Measurements from ENCODE around the gene DDX39B. TPM values are rescaled to one million over a fixed set of nuclear protein-coding genes. Genes with fewer than 3 reads are reported as not detected.

DDX39B gene
- total and polyA plus RNA-seq, 9 of the 15 experiments (the other 6 are each of a cell fraction or from before 2014, with no cell fraction given): 479 to 869 (median 592) TPM

- Histone ChIP-seq H3K4me2 (ENCODE audit: insufficient read depth, low read length) (no peak overlapping the region), H2AFZ (ENCODE audit: low read depth, low read length) (no peak overlapping the region), H3K4me1 (replicated peaks in 1 of 2; ENCODE audit: control insufficient read depth in 2 of 2, insufficient read depth in 2 of 2, low read length in 2 of 2) (peaks cover 20 to 24% of the 10 kb centered on the region in 2 experiments; a peak in 4 of 5 replicates), H3K9me3 (replicated peaks; ENCODE audit: control insufficient read depth, insufficient read depth, low read depth, low read length) (no peaks in the 10 kb centered on the region), H3K27me3 (ENCODE audit: control insufficient read depth in 2 of 2, insufficient read depth in 2 of 2, low read length in 2 of 2) (no peaks in the 10 kb centered on the region), H3K4me3 (no peak overlapping the region), H3K27ac (ENCODE audit: extremely low read depth, low read depth, low read length) (no peak overlapping the region), H3K36me3 (ENCODE audit: control insufficient read depth, insufficient read depth, low read length) (no peaks in the 10 kb centered on the region), H3K9ac (ENCODE audit: insufficient read depth in 1 of 2, low read depth in 2 of 2, low read length in 2 of 2) (no peak overlapping the region), H3K79me2 (ENCODE audit: control insufficient read depth, insufficient read depth, low read length) (peaks cover under 1% of the 10 kb centered on the region; the same call in 1 of the 3 replicates), H3K9me1 (ENCODE audit: control insufficient read depth, insufficient read depth, low read length) (no peaks in the 10 kb centered on the region), H4K20me1 (replicated peaks; ENCODE audit: control insufficient read depth, insufficient read depth, low read length) (no peaks in the 10 kb centered on the region)
- ChIA-PET POLR2A (interaction anchor here (0.8 to 1.3 kb wide), 3 partner anchors 9 to 70 kb away, joined by 3 to 4 read pairs (median 3); no protein-coding TSS in a partner anchor), CTCF (ENCODE audit: low intra/inter-chr PET ratio) (no interaction called here)
- no peak for DNase-seq (ENCODE audit: extremely low read depth in 1 of 4, low spot score in 3 of 4)
- TF ChIP-seq RBM25 (IDR thresholded peaks at IDR 0.05; ENCODE audit: low read depth, low read length, severe bottlenecking) (no peak), PHF21A (IDR thresholded peaks at IDR 0.05; ENCODE audit: borderline replicate concordance, low read depth) (no peak), ESRRA (IDR thresholded peaks at IDR 0.05; ENCODE audit: borderline replicate concordance, low read depth) (no peak), ZFX (CRISPR knock-in tag; IDR thresholded peaks at IDR 0.05) (no peak), ZNF583 (CRISPR knock-in tag; IDR thresholded peaks at IDR 0.05) (no peak), MAFK (IDR thresholded peaks at IDR 0.05; ENCODE audit: low read length) (no peak), ZBTB43 (CRISPR knock-in tag; IDR thresholded peaks at IDR 0.05) (no peak), FIP1L1 (IDR thresholded peaks at IDR 0.05; ENCODE audit: low read depth, low read length, poor library complexity, severe bottlenecking) (no peak), CHD4 (IDR thresholded peaks at IDR 0.05; ENCODE audit: insufficient read depth, insufficient replicate concordance, low read depth, low read length, poor library complexity, severe bottlenecking) (no peak), ZNF146 (CRISPR knock-in tag; IDR thresholded peaks at IDR 0.05; ENCODE audit: unreplicated experiment) (no peak), CCAR2 (IDR thresholded peaks at IDR 0.05; ENCODE audit: low read depth, low read length) (no peak), ELF2 (CRISPR knock-in tag; IDR thresholded peaks at IDR 0.05) (no peak), BDP1 (IDR thresholded peaks at IDR 0.05; ENCODE audit: insufficient read depth, insufficient read length) (no peak), MLX (CRISPR knock-in tag; conservative IDR thresholded peaks at IDR 0.05) (no peak), PATZ1 (CRISPR knock-in tag; IDR thresholded peaks at IDR 0.05; ENCODE audit: borderline replicate concordance) (no peak), CBX1 (IDR thresholded peaks at IDR 0.05; ENCODE audit: low read depth) (no peak), SMARCB1 (IDR thresholded peaks at IDR 0.05; ENCODE audit: insufficient read length, low read depth) (no peak), ETV6 (IDR thresholded peaks at IDR 0.05; ENCODE audit: borderline replicate concordance in 1 of 2, low read depth in 2 of 2, low read length in 1 of 2) (no peak), ETV6 (CRISPR knock-in tag; IDR thresholded peaks at IDR 0.05; ENCODE audit: borderline replicate concordance) (no peak)
- intact Hi-C loops (cut with micrococcal nuclease): no loop called here
- no peak for ATAC-seq
- no TSS peak for BruUV-seq (replicated peaks)
- no peak for FAIRE-seq
- in situ Hi-C loops (cut with MboI): no loop called here
- WGBS (ENCODE audit: insufficient coverage, low coverage, missing lambda C conversion rate): 34% methylated on average over 4 of the region's 4 CpGs
Measured at GRCh38 chr6:31489086-31489485, 52.7 kb downstream of the DDX39B start.
